ENCODE data around the gene PSAPL1.
A peak's percentile ranks its signal among the peaks of the same experiment; 100 is the strongest.

PSAPL1 gene

GRCh38 chr4:7424553-7425111, 10.1 kb downstream of the PSAPL1 start:
- no peak for TF ChIP-seq CTCF (IDR thresholded peaks at IDR 0.05)
- Histone ChIP-seq H3K27ac (no peak overlapping the region), H3K4me3 (no peak overlapping the region)
- DNase-seq (ENCODE audit: low spot score) = peak; percentile 29

- H3K27ac ChIP-seq = no peak overlapping the region
- no peak for TF ChIP-seq CTCF (IDR thresholded peaks at IDR 0.05)
- peak; percentile 65 for DNase-seq (ENCODE audit: low spot score)
Measured at GRCh38 chr4:7423801-7424552, 10.8 kb downstream of the PSAPL1 start.

GRCh38 chr4:7423391-7423790, 11.3 kb downstream of the PSAPL1 start:
- no peak for TF ChIP-seq CTCF (IDR thresholded peaks at IDR 0.05)
- no peak overlapping the region for H3K27ac ChIP-seq
- peak; percentile 63 for DNase-seq (ENCODE audit: low spot score)
- no peak overlapping the region for H3K4me3 ChIP-seq

More at GRCh38 chr4:7423801-7424552, 10.8 kb downstream of the PSAPL1 start:
- no peak overlapping the region for H3K4me3 ChIP-seq

GRCh38 chr4:7422898-7423180, 11.9 kb downstream of the PSAPL1 start:
- no peak overlapping the region for H3K4me3 ChIP-seq
- DNase-seq (ENCODE audit: low spot score) = no peak
- no peak overlapping the region for H3K27ac ChIP-seq
- no peak for TF ChIP-seq CTCF (IDR thresholded peaks at IDR 0.05)

GRCh38 chr4:7422151-7422897, 12.4 kb downstream of the PSAPL1 start:
- peak; percentile 55 for DNase-seq (ENCODE audit: low spot score)
- no peak for TF ChIP-seq CTCF (IDR thresholded peaks at IDR 0.05)
- Histone ChIP-seq H3K4me3 (no peak overlapping the region), H3K27ac (no peak overlapping the region)

- TF ChIP-seq CTCF (IDR thresholded peaks at IDR 0.05) = no peak
- Histone ChIP-seq H3K4me3 (no peak overlapping the region), H3K27ac (no peak overlapping the region)
- peak; percentile 61 for DNase-seq (ENCODE audit: low spot score)
Measured at GRCh38 chr4:7421356-7422150, 13.2 kb downstream of the PSAPL1 start.
